GM12864 (cell line): Measurements from ENCODE around the gene DAGLA.

Experiments used
- DNase-seq: peaks from one replicate; pipeline ENCODE4 v3.0.0-alpha.2; 2011; ENCODE audit warnings: low read depth
- H3K4me3 ChIP-seq: 2 replicates; pipeline ENCODE4 v1.5.1; 2011; ENCODE audit warnings: mild to moderate bottlenecking, low read depth, low read length, control low read depth
- TF ChIP-seq, protein P1 (sequence below): IDR thresholded peaks from 2 replicates; pipeline ENCODE4 v1.5.1; 2011; ENCODE audit warnings: low read depth, mild to moderate bottlenecking, moderate library complexity, low read length, control low read depth, inconsistent platforms; ENCODE audit errors: missing control alignments

Gene DAGLA

DNA sequence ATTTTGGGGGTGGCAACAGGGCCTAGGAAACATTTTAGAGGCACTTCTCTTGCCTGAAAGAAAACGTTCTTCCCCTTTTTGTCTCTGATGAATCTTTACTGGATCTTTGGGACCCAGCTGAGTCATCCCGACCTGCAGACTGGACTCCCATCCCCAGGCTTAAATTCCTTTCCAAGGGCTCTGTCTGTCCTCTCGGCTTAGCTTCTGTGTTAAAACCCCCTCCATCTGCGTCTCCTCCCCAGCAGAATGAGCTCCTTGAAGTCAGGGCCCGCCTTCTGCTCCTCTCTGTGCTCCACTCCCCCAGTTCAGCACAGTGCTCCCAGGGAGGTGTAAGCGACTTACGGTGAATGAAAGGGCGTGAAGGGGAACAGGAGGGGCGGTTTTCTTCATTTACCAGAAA lies 895 bp upstream of the DAGLA start:
- no peak for DNase-seq
- TF ChIP-seq, protein P1, sequence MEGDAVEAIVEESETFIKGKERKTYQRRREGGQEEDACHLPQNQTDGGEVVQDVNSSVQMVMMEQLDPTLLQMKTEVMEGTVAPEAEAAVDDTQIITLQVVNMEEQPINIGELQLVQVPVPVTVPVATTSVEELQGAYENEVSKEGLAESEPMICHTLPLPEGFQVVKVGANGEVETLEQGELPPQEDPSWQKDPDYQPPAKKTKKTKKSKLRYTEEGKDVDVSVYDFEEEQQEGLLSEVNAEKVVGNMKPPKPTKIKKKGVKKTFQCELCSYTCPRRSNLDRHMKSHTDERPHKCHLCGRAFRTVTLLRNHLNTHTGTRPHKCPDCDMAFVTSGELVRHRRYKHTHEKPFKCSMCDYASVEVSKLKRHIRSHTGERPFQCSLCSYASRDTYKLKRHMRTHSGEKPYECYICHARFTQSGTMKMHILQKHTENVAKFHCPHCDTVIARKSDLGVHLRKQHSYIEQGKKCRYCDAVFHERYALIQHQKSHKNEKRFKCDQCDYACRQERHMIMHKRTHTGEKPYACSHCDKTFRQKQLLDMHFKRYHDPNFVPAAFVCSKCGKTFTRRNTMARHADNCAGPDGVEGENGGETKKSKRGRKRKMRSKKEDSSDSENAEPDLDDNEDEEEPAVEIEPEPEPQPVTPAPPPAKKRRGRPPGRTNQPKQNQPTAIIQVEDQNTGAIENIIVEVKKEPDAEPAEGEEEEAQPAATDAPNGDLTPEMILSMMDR, result no peak
- H3K4me3 ChIP-seq, result no peak overlapping the region

DNA sequence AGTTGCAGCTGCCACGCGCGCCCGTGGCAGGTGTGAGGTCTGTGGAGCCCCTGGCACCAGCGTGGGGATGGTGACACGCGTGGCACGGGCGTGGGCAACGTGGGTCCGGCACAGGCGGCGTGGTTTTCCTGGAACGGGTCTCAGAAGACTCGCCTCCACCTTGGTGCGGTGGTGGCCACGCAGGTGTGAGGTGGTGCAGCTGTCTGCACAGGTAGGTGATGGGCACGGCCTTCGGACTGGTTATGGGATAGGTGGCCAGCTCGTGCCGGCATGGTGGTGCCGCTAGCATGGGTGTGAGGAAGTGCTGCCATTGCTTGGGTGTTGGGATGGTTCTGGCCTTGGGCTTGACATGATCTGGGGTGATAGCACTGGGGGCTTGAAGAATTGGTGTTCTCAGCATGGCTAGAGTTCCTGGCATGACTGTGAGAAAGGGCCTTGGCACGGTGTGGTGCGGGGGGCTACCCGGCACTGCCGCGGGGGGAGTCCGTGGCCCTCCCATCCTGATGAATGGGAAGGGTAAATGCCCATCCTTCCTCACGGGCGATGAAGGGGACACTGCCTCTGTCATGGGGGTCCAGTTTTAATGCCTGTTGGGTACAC lies 531 bp downstream of the DAGLA start:
- H3K4me3 ChIP-seq, result peak overlapping the region; percentile 7; the same call in 1 of the 2 replicates
- no peak for DNase-seq
- TF ChIP-seq, protein P1, result no peak

DNA sequence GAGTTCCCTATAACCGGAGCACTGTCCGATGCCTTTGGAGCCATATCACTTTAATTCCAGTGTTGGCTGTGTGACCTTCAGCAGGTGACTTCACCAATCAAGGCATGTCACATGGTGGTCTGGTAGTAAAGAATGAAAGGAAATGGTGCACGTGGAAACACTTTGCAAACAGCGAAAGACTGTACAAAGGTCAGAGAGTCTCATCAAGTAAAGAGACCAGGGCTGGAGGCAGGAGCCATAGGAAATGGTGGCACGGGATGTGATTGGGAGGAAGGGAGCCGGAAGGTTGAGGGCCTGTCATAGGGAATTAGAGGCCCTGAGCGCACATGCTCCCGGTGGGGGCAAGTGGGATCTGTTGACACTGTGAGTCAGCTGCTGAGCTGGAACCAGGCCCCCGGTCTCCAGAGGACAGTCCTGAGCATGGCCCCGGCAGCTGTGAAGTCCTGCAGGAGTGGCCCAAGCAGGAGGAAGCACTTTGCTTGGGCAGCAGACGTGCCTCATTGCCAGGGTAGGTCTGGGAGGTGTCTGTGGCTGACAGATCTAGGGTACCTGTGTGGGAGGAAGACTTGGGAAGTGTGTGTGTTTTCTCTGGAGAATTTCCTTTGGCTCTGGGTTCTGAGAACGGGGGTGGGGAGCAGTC lies 2.0 kb downstream of the DAGLA start:
- no peak for DNase-seq
- no peak overlapping the region for H3K4me3 ChIP-seq
- TF ChIP-seq, protein P1, result no peak

DNA sequence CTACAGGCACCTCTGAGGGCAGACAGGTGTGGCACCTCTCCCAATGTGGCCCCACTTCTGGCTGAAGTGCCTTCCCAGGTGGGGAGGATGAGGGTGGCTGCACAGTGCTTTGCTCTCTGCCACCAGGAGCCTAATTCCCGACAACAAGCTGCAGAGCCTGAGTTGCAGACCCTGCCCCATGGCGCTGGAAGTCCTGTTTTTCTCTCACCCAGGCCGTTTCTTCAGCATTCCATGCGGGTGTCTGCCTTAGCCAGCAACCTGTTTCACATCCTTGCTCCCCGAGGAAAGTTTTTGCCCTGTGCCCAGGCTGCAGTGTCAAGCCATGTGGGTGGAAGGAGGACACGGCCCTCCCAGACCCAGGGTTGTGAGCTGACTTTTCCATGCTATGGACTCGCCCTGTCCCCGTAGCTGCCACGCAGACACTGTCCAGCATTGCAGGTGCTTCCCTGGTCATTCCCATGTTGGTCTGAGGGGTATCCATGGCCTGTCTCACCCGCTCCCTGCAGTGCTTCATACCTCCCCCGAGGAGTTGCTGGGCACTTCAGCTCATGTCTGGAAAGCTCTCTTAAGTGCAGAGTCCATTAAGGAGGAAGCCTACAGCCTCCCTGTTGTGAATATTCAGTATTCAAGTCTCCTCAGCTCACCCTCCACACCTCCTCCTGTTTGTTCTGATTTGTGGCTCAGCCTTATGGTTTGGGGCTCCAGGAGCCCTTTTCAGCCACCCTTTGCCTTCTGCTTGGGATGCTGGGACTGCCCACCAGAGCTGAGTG lies 2.9 kb downstream of the DAGLA start:
- no peak overlapping the region for H3K4me3 ChIP-seq
- DNase-seq, result no peak
- TF ChIP-seq, protein P1, result no peak

DNA sequence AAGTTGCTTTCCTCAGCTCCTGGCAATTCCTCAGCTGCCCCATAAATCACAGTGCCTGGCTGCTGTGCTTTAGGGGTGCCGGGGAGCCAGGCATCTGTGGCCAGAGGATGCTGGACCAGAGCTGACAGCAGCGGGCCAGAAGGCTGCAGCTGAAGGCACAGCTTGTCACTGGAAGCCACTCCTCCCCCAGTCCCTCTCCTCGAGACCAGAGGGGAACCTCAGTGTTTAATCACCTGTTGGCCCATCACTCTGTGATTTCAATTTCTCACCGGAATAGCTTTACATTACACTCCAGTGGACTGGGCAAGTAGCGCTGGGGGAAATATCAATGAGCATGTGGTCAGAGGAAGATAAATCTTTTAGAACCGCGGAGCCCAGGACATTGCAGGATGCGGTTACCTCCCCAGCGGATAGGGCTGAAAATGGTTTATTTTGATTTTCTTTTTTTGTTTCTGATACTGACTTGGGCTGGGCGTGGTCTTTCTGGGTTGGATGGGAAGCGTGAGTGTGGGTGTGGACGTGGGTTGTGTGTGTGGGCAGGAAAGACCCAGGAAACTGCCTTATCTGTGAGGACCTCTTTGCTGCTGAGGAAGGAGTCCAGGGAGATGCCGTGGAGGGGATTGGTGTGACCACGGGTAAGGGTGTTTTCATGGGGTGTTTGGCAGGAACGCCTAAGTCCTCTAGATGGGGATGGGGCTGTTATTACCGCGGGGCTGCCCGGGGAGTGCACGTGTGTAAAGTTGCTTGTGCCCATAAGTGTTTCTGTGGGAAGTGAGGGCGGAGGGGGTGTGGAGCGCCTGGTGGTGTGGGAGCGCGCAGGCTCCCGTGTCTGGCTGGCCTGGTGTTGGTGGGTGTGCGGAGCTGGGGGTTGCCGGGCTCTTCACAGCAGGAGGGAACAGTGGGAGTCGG lies 4.0 kb downstream of the DAGLA start:
- TF ChIP-seq, protein P1, result no peak
- no peak overlapping the region for H3K4me3 ChIP-seq
- no peak for DNase-seq

DNA sequence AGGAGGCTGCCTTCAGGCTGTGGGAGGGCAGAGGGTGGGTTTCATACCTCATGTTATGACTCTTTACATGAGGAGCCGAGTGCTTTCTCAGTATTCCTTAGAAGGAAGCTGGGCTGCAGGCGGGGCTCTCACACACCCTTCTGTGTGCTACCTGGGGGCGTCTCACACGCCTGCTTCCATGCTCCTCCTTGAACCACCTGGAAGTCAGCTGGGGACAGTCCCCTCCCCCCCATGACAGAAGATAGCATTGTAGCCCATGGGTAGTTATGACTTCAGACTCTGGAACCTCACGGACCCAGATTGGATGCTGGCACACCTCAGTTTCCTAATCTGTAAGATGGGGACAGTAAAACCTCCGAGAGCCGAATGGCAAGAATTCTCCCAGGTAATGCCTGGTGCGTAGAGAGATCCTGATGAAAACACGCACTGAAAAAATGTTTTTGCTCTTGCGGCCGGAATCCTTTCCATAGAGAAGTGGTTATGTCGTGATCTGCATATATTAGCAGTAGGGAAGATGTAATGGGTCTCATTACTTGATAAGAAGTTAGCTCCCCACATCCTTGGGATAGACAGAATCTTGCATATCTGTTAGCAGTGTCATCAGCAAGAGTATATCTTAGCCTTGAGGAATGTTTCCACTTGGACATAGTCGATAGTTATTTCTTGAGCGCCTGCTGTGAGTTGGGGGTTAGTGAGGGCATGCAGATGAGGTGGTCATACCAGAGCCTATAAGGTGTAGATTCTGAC lies 4.9 kb downstream of the DAGLA start:
- no peak for DNase-seq
- no peak overlapping the region for H3K4me3 ChIP-seq
- TF ChIP-seq, protein P1, result no peak
